Ascending aorta (tissue), 2 donors: ENCODE measurements around the gene SMIM35. TPM values are rescaled to one million over a fixed set of nuclear protein-coding genes. Genes with fewer than 3 reads are reported as not detected.

Experiments used
- DNase-seq, 2 donors: peaks; one replicate each; pipeline ENCODE4 v3.0.0-alpha.2; 2019; ENCODE audit warnings: low spot score in 2 of 2
- H3K27ac ChIP-seq, 2 donors: fragments of 200-600 bp; sonication (generic); one replicate each; pipeline ENCODE4 v1.5.1; 2016 to 2017; ENCODE audit warnings: mild to moderate bottlenecking in 1 of 2
- H3K27me3 ChIP-seq: fragments of 200-600 bp; sonication (generic); one replicate; pipeline ENCODE4 v1.5.1; 2017
- H3K36me3 ChIP-seq, 2 donors: fragments of 200-600 bp; sonication (generic); one replicate each; pipeline ENCODE4 v1.5.1; 2016
- H3K4me1 ChIP-seq, 2 donors: fragments of 200-600 bp; sonication (generic); one replicate each; pipeline ENCODE4 v1.5.1; 2016 to 2017; ENCODE audit warnings: mild to moderate bottlenecking in 1 of 2
- H3K4me3 ChIP-seq, 2 donors: fragments of 200-600 bp; sonication (generic); one replicate each; pipeline ENCODE4 v1.5.1; 2016 to 2017; ENCODE audit warnings: mild to moderate bottlenecking in 1 of 2
- H3K9me3 ChIP-seq, 2 donors: fragments of 200-600 bp; sonication (generic); one replicate each; pipeline ENCODE4 v1.5.1; 2016
- CTCF ChIP-seq, 3 experiments: fragments of 200-600 bp in 2 of 3; fragments of 450-650 bp in 1 of 3; sonication (generic) in 2 of 3; IDR thresholded peaks; one replicate each; pipeline ENCODE4 v1.5.1; 2016 to 2019; ENCODE audit warnings: antibody characterized with exemption in 3 of 3, mild to moderate bottlenecking in 1 of 3, moderate library complexity in 1 of 3
- intact Hi-C: fragments of 100-400 bp; cut with DNase I; formaldehyde crosslinking; loops from one replicate; pipeline ENCODE4 v1.15.1; 2023
- total RNA-seq: library from RNA; depleted of rRNA; stranded (reverse); fragments of >200 nt; gene quantifications from one replicate; pipeline ENCODE4 v1.1.0, GENCODE V29; 2016

Gene SMIM35
- total RNA-seq, 1 donor from 2014 or later = not detected

DNA sequence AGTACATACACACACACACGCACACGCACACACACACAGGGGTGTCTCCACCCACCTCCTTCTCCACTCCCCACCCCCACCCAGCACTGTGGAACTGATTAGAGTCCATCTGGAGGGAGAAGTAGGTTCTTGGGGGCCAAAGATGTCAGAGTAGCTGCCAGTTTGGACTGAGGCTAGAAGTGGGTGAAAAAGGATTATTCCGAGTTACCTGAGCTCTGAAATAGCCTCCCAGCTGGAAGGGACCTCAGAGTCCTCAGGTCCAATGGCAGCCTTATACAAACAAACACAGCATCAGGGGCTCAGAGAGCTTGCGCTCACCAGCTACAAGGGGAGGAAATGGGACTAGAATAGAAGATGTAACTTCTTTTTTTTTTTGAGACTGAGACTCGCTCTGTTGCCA is 79.7 kb downstream of the SMIM35 start:
- Histone ChIP-seq H3K27me3 (no peaks in the 10 kb centered on the region), H3K27ac (no peak overlapping the region), H3K9me3 (no peaks in the 10 kb centered on the region), H3K36me3 (no peaks in the 10 kb centered on the region), H3K4me1 (no peaks in the 10 kb centered on the region), H3K4me3 (no peak overlapping the region)
- intact Hi-C loops = no loop called here
- no peak for TF ChIP-seq CTCF (IDR thresholded peaks at IDR 0.05)
- DNase-seq = no peak

GRCh38 chr11:118006153-118006534 is 80.6 kb downstream of the SMIM35 start:
- no peaks in the 10 kb centered on the region for H3K4me1 ChIP-seq
- no peaks in the 10 kb centered on the region for H3K36me3 ChIP-seq
- H3K27ac ChIP-seq = no peak overlapping the region
- no peak overlapping the region for H3K4me3 ChIP-seq
- DNase-seq = no peak
- H3K9me3 ChIP-seq = no peaks in the 10 kb centered on the region
- intact Hi-C loops = no loop called here
- no peaks in the 10 kb centered on the region for H3K27me3 ChIP-seq
- no peak for TF ChIP-seq CTCF (IDR thresholded peaks at IDR 0.05)

DNA sequence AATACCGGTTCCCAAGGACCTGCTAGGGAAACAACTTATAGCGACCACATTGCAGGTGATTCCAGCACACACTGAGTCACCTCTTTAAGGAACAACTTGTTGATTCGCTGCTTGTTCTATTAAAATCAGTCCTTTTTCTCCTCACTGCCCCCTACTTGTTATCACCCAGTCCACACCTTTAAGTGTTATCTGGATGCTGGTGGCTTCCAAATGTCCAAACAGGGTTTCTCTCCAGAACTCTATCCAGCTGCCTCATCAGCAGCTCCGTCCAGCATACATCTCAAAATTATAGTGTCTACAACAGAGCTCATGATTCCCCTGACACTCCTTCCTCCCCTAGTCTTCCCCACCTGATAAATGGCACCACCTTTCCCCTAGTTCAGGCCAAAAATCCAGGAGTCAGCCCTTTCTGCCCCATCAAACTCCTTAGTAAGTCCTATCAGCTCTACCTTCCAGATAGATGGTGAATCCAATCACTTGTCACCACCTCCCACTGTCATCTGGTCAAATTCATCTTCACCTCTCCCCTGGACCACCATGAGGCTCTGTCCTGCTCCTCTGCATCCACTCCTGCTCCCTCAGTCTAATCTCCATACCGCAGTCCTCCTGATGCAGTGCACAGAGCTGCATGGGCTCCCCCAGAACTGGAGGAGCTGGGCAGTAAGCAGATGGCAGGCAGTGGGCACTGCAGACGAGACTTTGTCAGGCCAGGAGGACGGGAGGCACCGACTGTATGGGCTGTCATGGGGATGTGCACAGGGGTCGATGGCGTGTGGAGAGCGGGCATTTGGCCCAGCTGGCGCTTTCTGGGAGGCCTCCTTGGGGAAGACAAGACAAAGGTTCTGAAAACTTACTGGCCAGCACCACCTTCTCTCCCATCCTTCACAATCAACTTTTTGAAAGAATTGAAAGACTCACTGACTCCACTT is 81.3 kb downstream of the SMIM35 start:
- no peaks in the 10 kb centered on the region for H3K9me3 ChIP-seq
- no peaks in the 10 kb centered on the region for H3K4me1 ChIP-seq
- intact Hi-C loops = no loop called here
- no peak overlapping the region for H3K4me3 ChIP-seq
- no peak for DNase-seq
- no peaks in the 10 kb centered on the region for H3K27me3 ChIP-seq
- no peak overlapping the region for H3K27ac ChIP-seq
- no peaks in the 10 kb centered on the region for H3K36me3 ChIP-seq
- no peak for TF ChIP-seq CTCF (IDR thresholded peaks at IDR 0.05)

GRCh38 chr11:118004543-118005223 is 82.1 kb downstream of the SMIM35 start:
- H3K27me3 ChIP-seq = no peaks in the 10 kb centered on the region
- H3K4me3 ChIP-seq = no peak overlapping the region
- no peak for DNase-seq
- TF ChIP-seq CTCF (IDR thresholded peaks at IDR 0.05) = no peak
- no peak overlapping the region for H3K27ac ChIP-seq
- intact Hi-C loops = no loop called here
- no peaks in the 10 kb centered on the region for H3K4me1 ChIP-seq
- H3K9me3 ChIP-seq = no peaks in the 10 kb centered on the region
- no peaks in the 10 kb centered on the region for H3K36me3 ChIP-seq

DNA sequence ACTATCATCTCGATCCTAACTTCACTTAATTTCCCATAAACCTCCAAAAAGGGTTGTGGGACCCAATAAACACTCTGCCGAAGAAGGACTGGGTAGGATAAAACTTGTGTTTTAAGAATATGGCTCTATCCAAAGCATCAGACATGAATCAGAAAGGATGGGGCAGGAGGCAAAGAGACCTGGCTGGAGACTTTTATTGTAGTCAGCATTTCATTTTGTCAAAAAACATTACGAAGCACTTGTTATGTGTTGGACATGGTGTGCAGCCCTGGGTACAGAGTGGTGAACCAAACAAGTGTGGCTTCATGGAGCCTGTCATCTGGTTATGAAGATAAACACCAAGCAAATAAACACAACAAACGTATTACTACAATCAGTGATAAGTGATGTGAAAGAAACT is 83.3 kb downstream of the SMIM35 start:
- Histone ChIP-seq H3K27ac (no peak overlapping the region), H3K4me1 (no peaks in the 10 kb centered on the region), H3K9me3 (no peaks in the 10 kb centered on the region), H3K36me3 (no peaks in the 10 kb centered on the region), H3K4me3 (no peak overlapping the region), H3K27me3 (no peaks in the 10 kb centered on the region)
- DNase-seq = no peak
- intact Hi-C loops = no loop called here
- no peak for TF ChIP-seq CTCF (IDR thresholded peaks at IDR 0.05)
